Thyroid gland (tissue), 4 donors: Measurements from ENCODE around the gene PDLIM1. TPM values are rescaled to one million over a fixed set of nuclear protein-coding genes. Genes with fewer than 3 reads are reported as not detected.

Experiments used
- DNase-seq, 2 donors: peaks; one replicate each; pipeline ENCODE4 v3.0.0-alpha.2; 2019
- H3K27ac ChIP-seq, 3 donors: fragments of 200-600 bp; sonication (generic); 1 replicate in 2 of 3; 2 replicates in 1 of 3; pipeline ENCODE4 v1.5.1; 2016 to 2019; ENCODE audit warnings: mild to moderate bottlenecking in 1 of 3, moderate library complexity in 1 of 3
- H3K27me3 ChIP-seq: fragments of 200-600 bp; sonication (generic); one replicate; pipeline ENCODE4 v1.5.1; 2019
- H3K36me3 ChIP-seq, 2 donors: fragments of 200-600 bp; sonication (generic); one replicate each; pipeline ENCODE4 v1.5.1; 2016 to 2019
- H3K4me1 ChIP-seq, 2 donors: fragments of 200-600 bp; sonication (generic); one replicate each; pipeline ENCODE4 v1.5.1; 2017 to 2019
- H3K4me3 ChIP-seq, 3 donors: fragments of 200-600 bp; sonication (generic); replicated peaks in 1 of 3; 1 replicate in 2 of 3; 2 replicates in 1 of 3; pipeline ENCODE4 v1.5.1; 2016; ENCODE audit warnings: mild to moderate bottlenecking in 1 of 3
- H3K9me3 ChIP-seq: fragments of 200-600 bp; sonication (generic); one replicate; pipeline ENCODE4 v1.5.1; 2017
- CTCF ChIP-seq, 6 experiments: fragments of 200-600 bp in 3 of 6; fragments of 450-650 bp in 3 of 6; sonication (generic) in 3 of 6; IDR thresholded peaks; one replicate each; pipeline ENCODE4 v1.5.1; 2016 to 2019; ENCODE audit warnings: antibody characterized with exemption in 6 of 6, mild to moderate bottlenecking in 2 of 6, inconsistent platforms in 1 of 6, moderate library complexity in 1 of 6
- POLR2A ChIP-seq, 2 donors: fragments of 450-650 bp; IDR thresholded peaks; one replicate each; pipeline ENCODE4 v1.6.1; 2017; ENCODE audit warnings: antibody characterized with exemption in 2 of 2, mild to moderate bottlenecking in 2 of 2, moderate library complexity in 1 of 2
- WGBS, 2 donors: methylation state at CpG; one replicate each; pipeline ENCODE4 v1.1.5; 2017; 5-methylcytosine and 5-hydroxymethylcytosine counted together
- intact Hi-C: fragments of 100-400 bp; cut with DNase I; formaldehyde crosslinking; loops from one replicate; pipeline ENCODE4 v1.15.1; 2023
- total RNA-seq, 4 donors: library from RNA; depleted of rRNA; stranded (reverse); fragments of >200 nt; gene quantifications; one replicate each; pipeline ENCODE4 v1.2.3, GENCODE V29; 2016

Gene PDLIM1
- total RNA-seq, 4 donors from 2014 or later = 67.8 to 158 (median 90.7) TPM

- Histone ChIP-seq H3K4me3 (no peak overlapping the region), H3K27me3 (no peaks in the 10 kb centered on the region), H3K9me3 (no peaks in the 10 kb centered on the region), H3K4me1 (peaks cover 0 to 25% of the 10 kb centered on the region in 2 donors), H3K36me3 (no peaks in the 10 kb centered on the region), H3K27ac (peak overlapping the region in 1 of 3 donors; percentile 13)
- intact Hi-C loops = no loop called here
- TF ChIP-seq POLR2A (IDR thresholded peaks at IDR 0.05) (no peak), CTCF (IDR thresholded peaks at IDR 0.05) (no peak)
- WGBS, 2 donors = 94 to 98% methylated on average over 2 of the region's 2 CpGs
- DNase-seq = no peak
Observed at GRCh38 chr10:95326396-95326795, 35.6 kb upstream of the PDLIM1 start.

GRCh38 chr10:95325863-95326262, 35.1 kb upstream of the PDLIM1 start:
- Histone ChIP-seq H3K27ac (no peak overlapping the region), H3K9me3 (no peaks in the 10 kb centered on the region), H3K4me3 (no peak overlapping the region), H3K27me3 (no peaks in the 10 kb centered on the region), H3K4me1 (peaks cover 0 to 25% of the 10 kb centered on the region in 2 donors), H3K36me3 (no peaks in the 10 kb centered on the region)
- TF ChIP-seq CTCF (IDR thresholded peaks at IDR 0.05) = no peak
- no peak for TF ChIP-seq POLR2A (IDR thresholded peaks at IDR 0.05)
- DNase-seq = no peak
- intact Hi-C loops = no loop called here
- 76 to 92% methylated on average over 2 of the region's 2 CpGs for WGBS, 2 donors

- Histone ChIP-seq H3K9me3 (no peaks in the 10 kb centered on the region), H3K27ac (no peak overlapping the region), H3K4me3 (no peak overlapping the region), H3K36me3 (no peaks in the 10 kb centered on the region), H3K27me3 (no peaks in the 10 kb centered on the region), H3K4me1 (peaks cover 4 to 21% of the 10 kb centered on the region in 2 donors)
- DNase-seq = no peak
- 90% methylated on average over 11 of the region's 11 CpGs for WGBS, 2 donors
- intact Hi-C loops = no loop called here
- TF ChIP-seq CTCF (IDR thresholded peaks at IDR 0.05) (no peak), POLR2A (IDR thresholded peaks at IDR 0.05) (no peak)
Observed at GRCh38 chr10:95324436-95325268, 33.8 kb upstream of the PDLIM1 start.

GRCh38 chr10:95321554-95322301, 30.9 kb upstream of the PDLIM1 start:
- DNase-seq = no peak
- H3K4me1 ChIP-seq = peaks cover 12 to 27% of the 10 kb centered on the region in 2 donors
- H3K36me3 ChIP-seq = no peaks in the 10 kb centered on the region

More at GRCh38 chr10:95321554-95322301, 30.9 kb upstream of the PDLIM1 start:
- TF ChIP-seq CTCF (IDR thresholded peaks at IDR 0.05) (no peak), POLR2A (IDR thresholded peaks at IDR 0.05) (no peak)
- 94 to 95% methylated on average over 10 of the region's 10 CpGs for WGBS, 2 donors
- no peaks in the 10 kb centered on the region for H3K9me3 ChIP-seq
- no peak overlapping the region for H3K27ac ChIP-seq
- no peaks in the 10 kb centered on the region for H3K27me3 ChIP-seq
- no peak overlapping the region for H3K4me3 ChIP-seq
- intact Hi-C loops = no loop called here
